Liver (tissue), 3 donors: ENCODE results near the gene SLC6A17.

ENCODE experiments used
- TAF1 ChIP-seq: conservative IDR thresholded peaks from 2 replicates; pipeline ENCODE4 v1.6.1; 2016; ENCODE audit warnings: antibody characterized with exemption, mild to moderate bottlenecking
- TF ChIP-seq, protein P1 (sequence below): fragments of 150-350 bp; IDR thresholded peaks from 2 replicates; pipeline ENCODE4 v1.5.1; 2017; ENCODE audit warnings: improper control_type of control experiment, low read depth, low read length; ENCODE audit not compliant: missing input control
- donor health status: healthy.
- donor health status: healthy.

- TF ChIP-seq TAF1 = no peak
- TF ChIP-seq, protein P1, sequence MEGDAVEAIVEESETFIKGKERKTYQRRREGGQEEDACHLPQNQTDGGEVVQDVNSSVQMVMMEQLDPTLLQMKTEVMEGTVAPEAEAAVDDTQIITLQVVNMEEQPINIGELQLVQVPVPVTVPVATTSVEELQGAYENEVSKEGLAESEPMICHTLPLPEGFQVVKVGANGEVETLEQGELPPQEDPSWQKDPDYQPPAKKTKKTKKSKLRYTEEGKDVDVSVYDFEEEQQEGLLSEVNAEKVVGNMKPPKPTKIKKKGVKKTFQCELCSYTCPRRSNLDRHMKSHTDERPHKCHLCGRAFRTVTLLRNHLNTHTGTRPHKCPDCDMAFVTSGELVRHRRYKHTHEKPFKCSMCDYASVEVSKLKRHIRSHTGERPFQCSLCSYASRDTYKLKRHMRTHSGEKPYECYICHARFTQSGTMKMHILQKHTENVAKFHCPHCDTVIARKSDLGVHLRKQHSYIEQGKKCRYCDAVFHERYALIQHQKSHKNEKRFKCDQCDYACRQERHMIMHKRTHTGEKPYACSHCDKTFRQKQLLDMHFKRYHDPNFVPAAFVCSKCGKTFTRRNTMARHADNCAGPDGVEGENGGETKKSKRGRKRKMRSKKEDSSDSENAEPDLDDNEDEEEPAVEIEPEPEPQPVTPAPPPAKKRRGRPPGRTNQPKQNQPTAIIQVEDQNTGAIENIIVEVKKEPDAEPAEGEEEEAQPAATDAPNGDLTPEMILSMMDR = peak; percentile 88
These were observed 52.8 kb downstream of the SLC6A17 start for GRCh38 chr1:110203021-110203661.
